ENCODE results near the gene ZNF407. TPM values are rescaled to one million over a fixed set of nuclear protein-coding genes. Genes with fewer than 3 reads are reported as not detected.

Gene ZNF407
- total RNA-seq, 1 donor from 2014 or later = 8.7 TPM

- Histone ChIP-seq H3K27me3 (no peaks in the 10 kb centered on the region), H3K27ac (no peak overlapping the region), H3K4me3 (no peak overlapping the region), H3K9me3 (no peaks in the 10 kb centered on the region), H3K36me3 (peaks cover 0 to 3% of the 10 kb centered on the region in 2 donors), H3K4me1 (no peaks in the 10 kb centered on the region)
- no peak for DNase-seq (ENCODE audit: low spot score in 2 of 2)
- intact Hi-C loops (cut with DNase I) = no loop called here
- TF ChIP-seq CTCF (IDR thresholded peaks at IDR 0.05) = no peak
Measured at GRCh38 chr18:74662622-74663021, 65.0 kb downstream of the ZNF407 start.

GRCh38 chr18:74665346-74665745 is 67.7 kb downstream of the ZNF407 start:
- intact Hi-C loops (cut with DNase I) = no loop called here
- TF ChIP-seq CTCF (IDR thresholded peaks at IDR 0.05) = no peak
- H3K27ac ChIP-seq = no peak overlapping the region
- H3K27me3 ChIP-seq = no peaks in the 10 kb centered on the region
- no peak overlapping the region for H3K4me3 ChIP-seq
- peaks cover 0 to 6% of the 10 kb centered on the region in 2 donors for H3K36me3 ChIP-seq
- no peaks in the 10 kb centered on the region for H3K4me1 ChIP-seq
- DNase-seq (ENCODE audit: low spot score in 2 of 2) = no peak
- H3K9me3 ChIP-seq = no peaks in the 10 kb centered on the region

GRCh38 chr18:74665905-74666304 is 68.2 kb downstream of the ZNF407 start:
- no peaks in the 10 kb centered on the region for H3K9me3 ChIP-seq
- peaks cover 0 to 6% of the 10 kb centered on the region in 2 donors for H3K36me3 ChIP-seq
- H3K27me3 ChIP-seq = no peaks in the 10 kb centered on the region
- intact Hi-C loops (cut with DNase I) = no loop called here
- no peak for TF ChIP-seq CTCF (IDR thresholded peaks at IDR 0.05)
- no peak overlapping the region for H3K27ac ChIP-seq
- DNase-seq (ENCODE audit: low spot score in 2 of 2) = no peak
- no peak overlapping the region for H3K4me3 ChIP-seq
- H3K4me1 ChIP-seq = no peaks in the 10 kb centered on the region

GRCh38 chr18:74669136-74669798 is 71.6 kb downstream of the ZNF407 start:
- intact Hi-C loops (cut with DNase I) = no loop called here
- Histone ChIP-seq H3K4me3 (no peak overlapping the region), H3K27ac (no peak overlapping the region), H3K27me3 (no peaks in the 10 kb centered on the region), H3K4me1 (no peaks in the 10 kb centered on the region), H3K9me3 (no peaks in the 10 kb centered on the region), H3K36me3 (peaks cover 0 to 4% of the 10 kb centered on the region in 2 donors)
- TF ChIP-seq CTCF (IDR thresholded peaks at IDR 0.05) = no peak
- DNase-seq (ENCODE audit: low spot score in 2 of 2) = no peak

- no peak overlapping the region for H3K27ac ChIP-seq
- no peaks in the 10 kb centered on the region for H3K27me3 ChIP-seq
- no peak overlapping the region for H3K4me3 ChIP-seq
- DNase-seq (ENCODE audit: low spot score in 2 of 2) = no peak
- no peaks in the 10 kb centered on the region for H3K4me1 ChIP-seq
- intact Hi-C loops (cut with DNase I) = no loop called here
- peaks cover 0 to 9% of the 10 kb centered on the region in 2 donors for H3K36me3 ChIP-seq
- H3K9me3 ChIP-seq = peaks cover 0 to 8% of the 10 kb centered on the region in 2 donors
- TF ChIP-seq CTCF (IDR thresholded peaks at IDR 0.05) = no peak
Measured at GRCh38 chr18:74672371-74672770, 74.7 kb downstream of the ZNF407 start.

All from ascending aorta (tissue), 2 donors.